Naive thymus-derived CD4-positive, alpha-beta T cell (primary cell): Measurements from ENCODE around the gene ZBTB42. TPM values are rescaled to one million over a fixed set of nuclear protein-coding genes. Genes with fewer than 3 reads are reported as not detected.

ENCODE experiments used
- ATAC-seq: fragments of 150-1000 bp; cut with Tn5 transposase; 2 replicates; pipeline ENCODE4 v1.10.0; 2021; ENCODE audit warnings: mild to moderate bottlenecking, moderate library complexity
- CTCF ChIA-PET: fragments of 350-600 bp; sonication (Branson Sonifier 250); formaldehyde crosslinking; loops from one replicate; lab custom pipeline; 2021; ENCODE audit warnings: antibody characterized with exemption; lab: Charles Lee
- POLR2A ChIA-PET: fragments of 350-600 bp; sonication (Branson Sonifier 250); formaldehyde crosslinking; loops from one replicate; lab custom pipeline; 2021; ENCODE audit warnings: antibody characterized with exemption, inconsistent platforms; lab: Charles Lee
- DNase-seq, 9 donors: peaks; one replicate each; pipeline versions ENCODE4 v3.0.0 to v3.0.0-alpha.2; 2020 to 2022; ENCODE audit warnings: mixed read lengths in 1 of 9
- H3K27ac ChIP-seq: one replicate; pipeline ENCODE4 v1.7.0; 2013; ENCODE audit warnings: mild to moderate bottlenecking, low read depth, low read length, moderate library complexity
- H3K27me3 ChIP-seq, 2 donors: one replicate each; pipeline ENCODE4 v1.7.0; 2013; ENCODE audit warnings: low read length in 2 of 2, mild to moderate bottlenecking in 2 of 2, moderate library complexity in 2 of 2; ENCODE audit not compliant: control insufficient read depth in 2 of 2, insufficient read depth in 2 of 2
- H3K36me3 ChIP-seq, 3 experiments: 1 replicate in 2 of 3; 2 replicates in 1 of 3; pipeline ENCODE4 v1.7.0; 2013; ENCODE audit warnings: low read length in 3 of 3, mild to moderate bottlenecking in 3 of 3, moderate library complexity in 1 of 3; ENCODE audit not compliant: insufficient read depth in 3 of 3, control insufficient read depth in 2 of 3
- H3K4me1 ChIP-seq, 2 donors: one replicate each; pipeline ENCODE4 v1.7.0; 2013; ENCODE audit warnings: low read length in 2 of 2, mild to moderate bottlenecking in 2 of 2, moderate library complexity in 1 of 2; ENCODE audit not compliant: control insufficient read depth in 2 of 2, insufficient read depth in 2 of 2
- H3K4me3 ChIP-seq: 2 replicates; pipeline ENCODE4 v1.7.0; 2013; ENCODE audit warnings: mild to moderate bottlenecking, low read length
- H3K9me3 ChIP-seq, 3 experiments: 1 replicate in 2 of 3; 2 replicates in 1 of 3; pipeline ENCODE4 v1.7.0; 2013; ENCODE audit warnings: low read length in 3 of 3; ENCODE audit not compliant: control insufficient read depth in 2 of 3
- H3K27ac Mint-ChIP-seq, 9 donors: one replicate each; pipeline ENCODE4 v1.8.0; 2020 to 2022; ENCODE audit warnings: mixed read lengths in 9 of 9, mild to moderate bottlenecking in 8 of 9, moderate library complexity in 5 of 9, inconsistent platforms in 2 of 9
- H3K27me3 Mint-ChIP-seq, 5 donors: one replicate each; pipeline ENCODE4 v1.8.0; 2021 to 2022; ENCODE audit warnings: mixed read lengths in 5 of 5, mild to moderate bottlenecking in 1 of 5
- H3K36me3 Mint-ChIP-seq, 5 donors: one replicate each; pipeline ENCODE4 v1.8.0; 2020 to 2022; ENCODE audit warnings: mixed read lengths in 5 of 5, mild to moderate bottlenecking in 3 of 5, inconsistent platforms in 1 of 5
- H3K4me1 Mint-ChIP-seq, 7 donors: one replicate each; pipeline ENCODE4 v1.8.0; 2020 to 2022; ENCODE audit warnings: mixed read lengths in 7 of 7, mild to moderate bottlenecking in 3 of 7, inconsistent platforms in 1 of 7
- H3K4me3 Mint-ChIP-seq, 10 donors: one replicate each; pipeline ENCODE4 v1.8.0; 2020 to 2022; ENCODE audit warnings: mild to moderate bottlenecking in 10 of 10, mixed read lengths in 10 of 10, moderate library complexity in 6 of 10, inconsistent platforms in 2 of 10
- H3K9me3 Mint-ChIP-seq, 11 donors: one replicate each; pipeline ENCODE4 v1.8.0; 2020 to 2022; ENCODE audit warnings: mixed read lengths in 11 of 11, mild to moderate bottlenecking in 4 of 11, inconsistent platforms in 1 of 11, moderate library complexity in 1 of 11
- intact Hi-C, 2 donors: fragments of 100-400 bp; cut with micrococcal nuclease; formaldehyde crosslinking; loops; one replicate each; pipeline ENCODE4 v1.15.1; 2023
- polyA plus RNA-seq, 2 donors: library from polyadenylated mRNA; unstranded; fragments of 300-500 nt; fragmentation: Illumina TruSeq; gene quantifications; one replicate each; pipeline ENCODE4 v1.2.3, GENCODE V29; 2021
- total RNA-seq, 6 experiments: library from RNA in 5 of 6; stranded (reverse) in 5 of 6; gene quantifications; 1 replicate in 5 of 6; 2 replicates in 1 of 6; pipeline ENCODE4 v1.2.3 and lab custom pipeline; 2021 to 2026

The ZBTB42 gene
- total and polyA plus RNA-seq, 7 experiments from 2014 or later, result 2.1 to 11.3 (median 3.9) TPM

- Histone ChIP-seq H3K9me3 (no peaks in the 10 kb centered on the region), H3K27me3 (no peaks in the 10 kb centered on the region), H3K4me3 (no peak overlapping the region), H3K36me3 (peaks cover 0 to 77% (median 21%) of the 10 kb centered on the region in 3 experiments), H3K27ac (no peak overlapping the region), H3K4me1 (peaks cover 14 to 22% of the 10 kb centered on the region in 2 donors)
- POLR2A ChIA-PET, result no interaction called here
- CTCF ChIA-PET, result interaction anchor here (0.9 kb wide), 1 partner anchor 11 kb away, joined by 3 read pairs; no protein-coding TSS in a partner anchor
- intact Hi-C loops, result no loop called here
- DNase-seq, result no peak
- ATAC-seq, result no peak
- H3K9me3 Mint-ChIP-seq, result peaks cover 0 to 4% (median 0%) of the 10 kb centered on the region in 11 donors
- H3K27me3 Mint-ChIP-seq, result no peaks in the 10 kb centered on the region
- peaks cover 13 to 48% (median 16%) of the 10 kb centered on the region in 5 donors for H3K36me3 Mint-ChIP-seq
- peak overlapping the region in 4 of 9 donors; percentile 15 to 36 (median 26) for H3K27ac Mint-ChIP-seq
- peaks cover 19 to 51% (median 38%) of the 10 kb centered on the region in 7 donors for H3K4me1 Mint-ChIP-seq
- H3K4me3 Mint-ChIP-seq, result no peak overlapping the region
Observed at GRCh38 chr14:104757681-104758392, 43.1 kb upstream of the ZBTB42 start.

GRCh38 chr14:104758981-104759969 lies 41.6 kb upstream of the ZBTB42 start:
- H3K4me3 Mint-ChIP-seq, result no peak overlapping the region
- POLR2A ChIA-PET, result no interaction called here
- peak overlapping the region in 1 of 9 donors; percentile 28 for H3K27ac Mint-ChIP-seq
- peaks cover 0 to 2% (median 0%) of the 10 kb centered on the region in 11 donors for H3K9me3 Mint-ChIP-seq
- no peaks in the 10 kb centered on the region for H3K9me3 ChIP-seq
- H3K27me3 ChIP-seq, result no peaks in the 10 kb centered on the region
- no peak overlapping the region for H3K4me3 ChIP-seq
- peak; percentile 17 for ATAC-seq
- H3K4me1 ChIP-seq, result peaks cover 6 to 13% of the 10 kb centered on the region in 2 donors
- H3K4me1 Mint-ChIP-seq, result peaks cover 11 to 43% (median 30%) of the 10 kb centered on the region in 7 donors
- intact Hi-C loops, result no loop called here
- DNase-seq, result no peak
- no peak overlapping the region for H3K27ac ChIP-seq
- CTCF ChIA-PET, result no interaction called here
- no peaks in the 10 kb centered on the region for H3K27me3 Mint-ChIP-seq
- peaks cover 0 to 71% (median 21%) of the 10 kb centered on the region in 3 experiments for H3K36me3 ChIP-seq
- peaks cover 13 to 48% (median 13%) of the 10 kb centered on the region in 5 donors for H3K36me3 Mint-ChIP-seq

GRCh38 chr14:104765517-104765916 lies 35.4 kb upstream of the ZBTB42 start:
- no peaks in the 10 kb centered on the region for H3K9me3 Mint-ChIP-seq
- H3K4me1 Mint-ChIP-seq, result peaks cover 0 to 12% (median 4%) of the 10 kb centered on the region in 7 donors
- Histone ChIP-seq H3K9me3 (no peaks in the 10 kb centered on the region), H3K4me3 (no peak overlapping the region), H3K36me3 (peaks cover 0 to 12% (median 0%) of the 10 kb centered on the region in 3 experiments), H3K4me1 (no peaks in the 10 kb centered on the region), H3K27ac (no peak overlapping the region), H3K27me3 (no peaks in the 10 kb centered on the region)
- ATAC-seq, result no peak
- ChIA-PET CTCF (interaction anchor here (0.6 to 1.9 kb wide), 4 partner anchors 54 to 277 kb away, joined by 3 to 8 read pairs (median 5); no protein-coding TSS in a partner anchor), POLR2A (interaction anchor here (1.4 kb wide), 1 partner anchor 60 kb away, joined by 5 read pairs; no protein-coding TSS in a partner anchor)
- peaks cover 9 to 23% (median 13%) of the 10 kb centered on the region in 5 donors for H3K36me3 Mint-ChIP-seq
- H3K4me3 Mint-ChIP-seq, result no peak overlapping the region
- no peak for DNase-seq
- H3K27me3 Mint-ChIP-seq, result no peaks in the 10 kb centered on the region
- H3K27ac Mint-ChIP-seq, result peak overlapping the region in 1 of 9 donors; percentile 69
- intact Hi-C loops, result loop anchor here in 1 of 2 donors (5.0 kb wide), 1 partner anchor 43 kb away; the partner anchor contains the start of gene ADSS1

- Mint-ChIP-seq H3K4me1 (peaks cover 0 to 12% (median 4%) of the 10 kb centered on the region in 7 donors), H3K27ac (peak overlapping the region in 1 of 9 donors; percentile 17), H3K9me3 (peaks cover 0 to 4% (median 0%) of the 10 kb centered on the region in 11 donors), H3K36me3 (peaks cover 6 to 23% (median 16%) of the 10 kb centered on the region in 5 donors), H3K4me3 (no peak overlapping the region), H3K27me3 (no peaks in the 10 kb centered on the region)
- H3K4me3 ChIP-seq, result no peak overlapping the region
- no peaks in the 10 kb centered on the region for H3K4me1 ChIP-seq
- DNase-seq (no peak), ATAC-seq (no peak)
- H3K36me3 ChIP-seq, result peaks cover 0 to 12% (median 0%) of the 10 kb centered on the region in 3 experiments
- H3K9me3 ChIP-seq, result peaks cover 0 to 4% (median 0%) of the 10 kb centered on the region in 3 experiments
- CTCF ChIA-PET, result interaction anchor here (0.8 to 1.9 kb wide), 6 partner anchors 14 to 556 kb away, joined by 3 to 9 read pairs (median 5); partner anchors contain the start of gene SIVA1
- POLR2A ChIA-PET, result interaction anchor here (1.2 to 1.4 kb wide), 2 partner anchors 14 to 60 kb away, joined by 4 to 5 read pairs; partner anchors contain the start of gene SIVA1
- H3K27ac ChIP-seq, result no peak overlapping the region
- no peaks in the 10 kb centered on the region for H3K27me3 ChIP-seq
- intact Hi-C loops, result loop anchor here in 1 of 2 donors (5.0 kb wide), 1 partner anchor 44 kb away; the partner anchor contains the start of gene ADSS1
Observed at GRCh38 chr14:104766256-104766862, 34.5 kb upstream of the ZBTB42 start.

GRCh38 chr14:104766863-104767633 lies 33.9 kb upstream of the ZBTB42 start:
- Mint-ChIP-seq H3K9me3 (peaks cover 0 to 4% (median 0%) of the 10 kb centered on the region in 11 donors), H3K27ac (no peak overlapping the region), H3K4me3 (no peak overlapping the region), H3K4me1 (peaks cover 0 to 12% (median 3%) of the 10 kb centered on the region in 7 donors), H3K36me3 (peaks cover 3 to 21% (median 11%) of the 10 kb centered on the region in 5 donors), H3K27me3 (no peaks in the 10 kb centered on the region)
- Histone ChIP-seq H3K4me1 (no peaks in the 10 kb centered on the region), H3K9me3 (peaks cover 0 to 4% (median 0%) of the 10 kb centered on the region in 3 experiments), H3K27me3 (no peaks in the 10 kb centered on the region), H3K36me3 (peaks cover 0 to 16% (median 0%) of the 10 kb centered on the region in 3 experiments), H3K27ac (no peak overlapping the region), H3K4me3 (no peak overlapping the region)
- intact Hi-C loops, result loop anchor here (1.0 to 5.0 kb wide), 2 partner anchors 45 to 98 kb away; partner anchors contain the start of genes ADSS1 (in 1 of the 2) and CEP170B (in 1 of the 2)
- DNase-seq (no peak), ATAC-seq (no peak)
- CTCF ChIA-PET, result interaction anchor here (0.9 to 1.9 kb wide), 4 partner anchors 15 to 163 kb away, joined by 3 to 9 read pairs (median 6); partner anchors contain the start of gene SIVA1
- POLR2A ChIA-PET, result interaction anchor here (1.2 to 1.4 kb wide), 2 partner anchors 14 to 59 kb away, joined by 4 to 5 read pairs; partner anchors contain the start of gene SIVA1
